Adrenal gland (tissue), 12 donors: ENCODE results near the gene SPRED2. TPM values are rescaled to one million over a fixed set of nuclear protein-coding genes. Genes with fewer than 3 reads are reported as not detected.

Experiments
- DNase-seq, 7 donors: peaks; one replicate each; pipeline ENCODE4 v3.0.0-alpha.2; 2019 to 2020
- H3K27ac ChIP-seq, 5 donors: fragments of 200-600 bp; sonication (generic) in 4 of 5; 1 replicate in 3 of 5; 2 replicates in 2 of 5; pipeline versions ENCODE4 v1.5.1 to v1.8.0; 2016 to 2020; ENCODE audit warnings: mild to moderate bottlenecking in 1 of 5
- H3K27me3 ChIP-seq: fragments of 200-600 bp; 2 replicates; pipeline ENCODE4 v1.8.0; 2021
- H3K36me3 ChIP-seq, 2 donors: fragments of 200-600 bp; replicated peaks in 1 of 2; 1 replicate in 1 of 2; 2 replicates in 1 of 2; pipeline versions ENCODE4 v1.5.1 to v1.8.0; 2018 to 2022
- H3K4me1 ChIP-seq, 2 donors: fragments of 200-600 bp; replicated peaks in 1 of 2; 1 replicate in 1 of 2; 2 replicates in 1 of 2; pipeline versions ENCODE4 v1.5.1 to v1.8.0; 2018 to 2021
- H3K4me3 ChIP-seq, 4 donors: fragments of 200-600 bp; sonication (generic) in 3 of 4; one replicate each; pipeline ENCODE4 v1.5.1; 2016 to 2018
- H3K9me3 ChIP-seq, 3 donors: fragments of 200-600 bp; sonication (generic) in 1 of 3; replicated peaks in 1 of 3; 1 replicate in 2 of 3; 2 replicates in 1 of 3; pipeline versions ENCODE4 v1.5.1 to v1.8.0; 2016 to 2021
- CTCF ChIP-seq, 6 experiments: fragments of 450-650 bp in 4 of 6; fragments of 200-600 bp in 2 of 6; sonication (generic) in 1 of 6; IDR thresholded peaks; 1 replicate in 5 of 6; 2 replicates in 1 of 6; pipeline versions ENCODE4 v1.5.1 to v1.8.0; 2016 to 2021; ENCODE audit warnings: antibody characterized with exemption in 6 of 6, mild to moderate bottlenecking in 2 of 6, moderate library complexity in 1 of 6
- POLR2A ChIP-seq, 2 donors: fragments of 450-650 bp; IDR thresholded peaks; one replicate each; pipeline ENCODE4 v1.6.1; 2017; ENCODE audit warnings: antibody characterized with exemption in 2 of 2, mild to moderate bottlenecking in 2 of 2, moderate library complexity in 1 of 2
- WGBS, 4 donors: extraction: QIAGEN DNeasy Blood & Tissue Kit in 2 of 4; methylation state at CpG; one replicate each; pipeline versions ENCODE4 v1.1.5 to v1.1.7; 2013 to 2017; 5-methylcytosine and 5-hydroxymethylcytosine counted together
- intact Hi-C, 2 donors: fragments of 100-400 bp; cut with DNase I; formaldehyde crosslinking; loops; one replicate each; pipeline versions ENCODE4 v1.14.1 to v1.15.0; 2022 to 2023
- polyA plus RNA-seq, 3 donors: library from polyadenylated mRNA; stranded (reverse); fragments of 200-250 nt in 2 of 3; fragments of 350-450 nt in 1 of 3; fragmentation: Illumina TruSeq in 1 of 3; extraction: RNeasy Lipid Tissue Mini Kit (QIAGEN cat#74804) in 1 of 3; gene quantifications; one replicate each; pipeline ENCODE4 v1.2.3, GENCODE V29; 2013 to 2014
- total RNA-seq, 9 donors: library from RNA; depleted of rRNA in 4 of 9; stranded (reverse); fragments of >200 nt in 4 of 9; fragments of 120-200 nt in 1 of 9; fragmentation: NEBNext Ultra II Directional in 1 of 9; extraction: Animal tissue kit (Norgen Biotek cat#: 25700) in 1 of 9; gene quantifications; one replicate each; pipeline versions ENCODE4 v1.1.0 to v1.2.4, GENCODE V29; 2013 to 2023
- donor health status: healthy with polysubstance abuse.
- donor health status: Bipolar disorder and iron deficiency.
- donor health status: DM: yes; HTN: yes; CAD: no.
- donor health status: DM: no; HTN: no; CAD: no.
- donor health status: DM: no; HTN: no; CAD: no.
- donor health status: DM: yes; HTN: yes; CAD: no.

The SPRED2 gene
- total and polyA plus RNA-seq, 12 donors, result 5.2 to 28.4 (median 16.0) TPM

DNA sequence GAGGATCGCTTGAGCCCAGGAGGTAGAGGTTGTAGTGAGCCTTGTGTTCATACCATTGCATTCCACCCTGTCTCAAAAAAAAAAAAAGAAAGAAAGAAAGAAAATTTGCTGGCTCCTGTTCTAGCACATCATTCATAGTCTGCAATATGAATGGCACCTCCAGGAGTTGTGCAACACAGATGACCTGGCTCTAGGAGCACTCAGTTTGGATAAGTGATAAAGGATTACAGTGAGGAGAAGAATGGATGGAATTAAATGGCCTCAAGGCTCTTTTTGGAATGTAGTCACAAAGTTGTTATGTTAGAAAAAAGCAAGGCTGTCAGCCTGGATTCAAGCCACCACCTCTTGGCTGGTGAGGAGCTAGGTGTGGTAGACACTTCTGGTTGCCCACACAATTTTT, 21.5 kb upstream of the SPRED2 start:
- TF ChIP-seq POLR2A (IDR thresholded peaks at IDR 0.05) (no peak), CTCF (IDR thresholded peaks at IDR 0.05) (no peak)
- WGBS, 4 donors, result 96 to 100% (median 99%) methylated on average over 1 of the region's 1 CpG
- Histone ChIP-seq H3K4me1 (no peaks in the 10 kb centered on the region), H3K27ac (no peak overlapping the region), H3K27me3 (no peaks in the 10 kb centered on the region), H3K9me3 (no peaks in the 10 kb centered on the region), H3K36me3 (no peaks in the 10 kb centered on the region), H3K4me3 (no peak overlapping the region)
- DNase-seq, result no peak
- intact Hi-C loops, result loop anchor here in 1 of 2 donors (10.0 kb wide), 1 partner anchor 101 kb away; no protein-coding TSS in a partner anchor

GRCh38 chr2:65452150-65452895, 19.9 kb upstream of the SPRED2 start:
- no peaks in the 10 kb centered on the region for H3K9me3 ChIP-seq
- intact Hi-C loops, result loop anchor here in 1 of 2 donors (10.0 kb wide), 1 partner anchor 102 kb away; no protein-coding TSS in a partner anchor
- H3K27me3 ChIP-seq, result no peaks in the 10 kb centered on the region
- no peak for DNase-seq
- WGBS, 4 donors, result 52 to 71% (median 64%) methylated on average over 5 of the region's 5 CpGs
- no peak overlapping the region for H3K4me3 ChIP-seq
- TF ChIP-seq CTCF (IDR thresholded peaks at IDR 0.05) (no peak), POLR2A (IDR thresholded peaks at IDR 0.05) (no peak)
- no peaks in the 10 kb centered on the region for H3K4me1 ChIP-seq
- no peaks in the 10 kb centered on the region for H3K36me3 ChIP-seq
- H3K27ac ChIP-seq, result no peak overlapping the region

DNA sequence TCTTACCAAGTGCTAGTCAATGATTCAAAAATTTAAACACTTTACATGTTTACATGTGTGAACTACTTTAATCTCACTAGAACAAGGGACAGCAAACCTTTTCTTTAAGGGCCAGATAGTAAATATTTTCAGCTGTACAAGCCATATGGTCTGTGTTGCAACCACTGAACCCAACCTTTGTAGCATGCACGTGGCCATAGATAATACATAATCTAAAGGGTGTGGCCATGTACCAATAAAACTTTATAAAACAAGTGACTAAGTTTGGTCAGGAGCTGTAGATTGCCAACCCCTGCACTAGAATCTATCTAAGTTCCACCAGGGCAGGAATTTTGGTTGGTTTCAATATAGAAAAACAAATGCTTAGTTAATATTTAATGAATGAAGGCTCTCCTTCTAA, 18.4 kb upstream of the SPRED2 start:
- Histone ChIP-seq H3K36me3 (no peaks in the 10 kb centered on the region), H3K27me3 (no peaks in the 10 kb centered on the region), H3K4me1 (no peaks in the 10 kb centered on the region), H3K9me3 (no peaks in the 10 kb centered on the region), H3K27ac (no peak overlapping the region), H3K4me3 (no peak overlapping the region)
- no peak for TF ChIP-seq CTCF (IDR thresholded peaks at IDR 0.05)
- DNase-seq, result no peak
- intact Hi-C loops, result loop anchor here in 1 of 2 donors (10.0 kb wide), 1 partner anchor 104 kb away; no protein-coding TSS in a partner anchor
- WGBS, 4 donors, result 70 to 92% (median 84%) methylated on average over 1 of the region's 1 CpG

- no peak overlapping the region for H3K4me3 ChIP-seq
- no peaks in the 10 kb centered on the region for H3K9me3 ChIP-seq
- intact Hi-C loops, result loop anchor here in 1 of 2 donors (10.0 kb wide), 1 partner anchor 104 kb away; no protein-coding TSS in a partner anchor
- TF ChIP-seq POLR2A (IDR thresholded peaks at IDR 0.05) (no peak), CTCF (IDR thresholded peaks at IDR 0.05) (no peak)
- no peak for DNase-seq
- no peaks in the 10 kb centered on the region for H3K4me1 ChIP-seq
- H3K36me3 ChIP-seq, result no peaks in the 10 kb centered on the region
- no peaks in the 10 kb centered on the region for H3K27me3 ChIP-seq
- 77 to 87% (median 80%) methylated on average over 3 of the region's 3 CpGs for WGBS, 4 donors
- H3K27ac ChIP-seq, result no peak overlapping the region
Observed at GRCh38 chr2:65450393-65450792, 18.0 kb upstream of the SPRED2 start.
